ENCODE measurements around the gene OR4K14.
"Not testable (repeated sequence)": the region's sequence is repeated elsewhere in the genome, so short reads cannot be mapped to it uniquely, and the experiment has no call there.

Gene OR4K14, protein sequence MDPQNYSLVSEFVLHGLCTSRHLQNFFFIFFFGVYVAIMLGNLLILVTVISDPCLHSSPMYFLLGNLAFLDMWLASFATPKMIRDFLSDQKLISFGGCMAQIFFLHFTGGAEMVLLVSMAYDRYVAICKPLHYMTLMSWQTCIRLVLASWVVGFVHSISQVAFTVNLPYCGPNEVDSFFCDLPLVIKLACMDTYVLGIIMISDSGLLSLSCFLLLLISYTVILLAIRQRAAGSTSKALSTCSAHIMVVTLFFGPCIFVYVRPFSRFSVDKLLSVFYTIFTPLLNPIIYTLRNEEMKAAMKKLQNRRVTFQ

DNA sequence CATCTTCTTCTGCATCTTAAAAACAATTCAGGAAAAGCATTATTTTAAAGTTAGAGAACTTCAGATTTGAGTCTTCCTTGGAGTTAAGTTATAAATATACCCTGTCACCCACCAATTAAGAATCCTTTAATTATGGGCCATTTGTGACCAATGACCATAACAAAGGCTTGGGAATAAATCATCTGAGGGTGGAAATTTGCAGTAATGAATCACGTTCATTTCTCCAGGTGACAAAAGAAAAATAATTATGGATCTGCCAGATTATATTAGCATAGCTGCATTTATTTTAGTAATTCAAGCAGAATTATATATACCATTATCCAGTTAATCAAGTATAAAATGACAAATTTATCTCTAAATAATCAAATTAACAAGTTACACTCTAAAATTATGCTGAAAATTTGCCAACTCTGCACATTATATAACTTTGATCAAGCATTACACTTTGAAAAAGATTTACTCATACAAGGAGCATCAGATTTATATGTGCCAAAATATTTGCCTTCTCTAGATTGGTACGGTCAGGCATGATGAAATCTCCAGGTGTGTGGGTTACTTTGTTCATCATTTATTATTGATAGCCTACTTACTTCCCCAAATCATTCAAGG lies at the start of gene OR4K14:
Gene OR4K14, minus strand, starts transcription at position 51 of the 609 bp plus-strand sequence. CDS start 4,114 bp downstream, outside the sequence.
- FAIRE-seq: no peak

GRCh38 chr14:20059745-20060144 lies 40.6 kb upstream of the OR4K14 start, which contains the start of gene OR4L1:
Gene OR4L1, plus strand, starts transcription at chr14:20060045. Its CDS starts 0 bp downstream, at chr14:20060045.
- no peak for FAIRE-seq

GRCh38 chr14:20048202-20048601 lies 29.1 kb upstream of the OR4K14 start:
- no peak for FAIRE-seq

- FAIRE-seq: no peak
Observed at GRCh38 chr14:20044243-20044642, 25.1 kb upstream of the OR4K14 start.

- FAIRE-seq: no peak
Observed at GRCh38 chr14:20035938-20036337, 16.8 kb upstream of the OR4K14 start, which contains the start of gene OR4K13. Gene OR4K13, minus strand, starts transcription at chr14:20036038. Its CDS starts 1,280 bp downstream, at chr14:20034758.

DNA sequence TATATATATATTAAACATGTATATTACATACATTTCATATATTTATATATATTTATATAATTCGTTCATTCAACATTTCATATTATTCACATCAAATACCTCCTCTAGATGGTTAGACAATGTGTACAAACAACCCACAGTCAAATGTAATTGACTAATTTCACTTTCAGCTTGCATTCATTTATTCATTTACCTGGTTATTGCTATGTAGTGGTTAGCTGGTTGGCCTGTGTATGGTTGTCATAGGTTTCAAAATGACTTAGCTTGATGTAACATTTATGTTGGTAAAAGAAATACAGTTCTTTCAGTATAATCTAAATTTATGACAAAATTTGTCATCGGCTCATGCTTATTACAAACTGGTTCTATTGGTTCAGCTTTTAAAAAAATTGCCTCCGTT lies 16.3 kb upstream of the OR4K14 start:
- FAIRE-seq: no peak

DNA sequence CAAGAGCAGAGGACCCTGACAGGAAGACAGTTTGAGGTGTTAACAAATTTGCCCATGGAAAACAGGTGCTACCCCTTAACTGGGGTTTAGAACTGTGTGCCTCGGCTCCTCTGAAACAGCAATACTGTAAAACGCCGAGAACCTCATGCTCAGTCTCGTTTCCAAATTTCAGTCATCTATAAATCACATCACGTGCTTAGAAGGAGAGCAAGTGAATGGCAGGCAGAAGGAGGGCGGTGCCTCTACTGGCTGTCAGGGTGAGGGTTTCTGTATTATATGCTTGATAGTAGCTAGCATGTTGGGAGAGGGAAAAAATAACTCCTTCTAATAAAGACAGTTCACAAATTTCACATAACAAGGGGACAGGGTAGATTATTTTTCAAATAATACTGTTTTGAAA lies 12.0 kb upstream of the OR4K14 start:
- no peak for FAIRE-seq

DNA sequence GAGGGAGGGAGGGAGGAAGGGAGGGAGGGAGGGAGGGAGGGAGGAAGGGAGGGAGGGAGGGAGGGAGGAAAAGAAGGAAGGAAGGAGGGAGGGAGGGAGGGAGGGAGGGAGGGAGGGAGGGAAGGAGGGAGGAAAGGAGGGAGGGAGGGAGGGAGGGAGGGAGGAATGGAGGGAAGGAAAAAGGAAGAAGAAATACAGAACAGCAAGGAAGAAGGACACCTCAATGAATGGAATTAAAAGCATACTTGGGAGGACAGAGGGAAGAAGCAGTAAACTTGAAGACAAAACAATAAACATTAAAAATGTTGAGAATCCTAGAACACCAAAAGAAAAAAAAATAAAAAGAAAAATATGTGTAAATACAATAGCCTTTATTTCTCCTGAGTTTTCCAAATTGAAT lies 11.0 kb downstream of the OR4K14 start:
- no peak for FAIRE-seq

DNA sequence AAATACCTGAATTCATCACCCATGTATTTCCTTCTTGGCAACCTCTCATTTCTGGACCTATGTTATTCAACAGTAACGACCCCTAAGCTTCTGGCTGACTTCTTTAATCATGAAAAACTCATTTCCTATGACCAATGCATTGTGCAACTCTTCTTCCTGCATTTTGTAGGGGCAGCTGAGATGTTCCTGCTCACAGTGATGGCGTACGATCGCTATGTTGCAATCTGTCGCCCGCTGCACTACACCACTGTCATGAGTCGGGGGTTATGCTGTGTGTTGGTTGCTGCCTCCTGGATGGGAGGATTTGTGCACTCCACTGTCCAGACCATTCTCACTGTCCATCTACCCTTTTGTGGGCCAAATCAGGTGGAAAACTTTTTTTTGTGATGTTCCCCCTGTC lies 16.8 kb downstream of the OR4K14 start:
- FAIRE-seq: no peak

GRCh38 chr14:20001863-20002262 lies 17.2 kb downstream of the OR4K14 start, which contains the start of gene OR4Q2:
Gene OR4Q2, plus strand, starts transcription at chr14:20002163.
- no peak for FAIRE-seq

DNA sequence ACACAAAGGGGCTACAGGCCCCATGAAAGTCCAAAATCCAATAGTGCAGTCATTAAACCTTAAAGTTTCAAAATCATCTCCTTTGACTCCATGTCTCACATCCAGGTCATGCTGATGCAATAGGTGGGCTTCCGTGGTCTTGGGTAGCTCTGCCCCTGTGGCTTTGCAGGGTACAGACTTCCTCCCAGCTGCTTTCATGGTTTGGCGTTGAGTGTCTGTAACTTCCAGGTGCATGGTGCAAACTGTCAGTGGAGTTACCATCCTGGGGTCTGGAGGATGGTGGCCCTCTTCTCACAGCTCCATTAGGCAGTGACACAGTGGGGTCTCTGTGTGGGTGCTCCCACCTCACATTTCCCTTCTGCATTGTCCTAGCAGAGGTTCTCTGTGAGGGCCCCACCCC lies 25.7 kb downstream of the OR4K14 start:
- no peak for FAIRE-seq

- FAIRE-seq: no peak
Observed at GRCh38 chr14:19975291-19975690, 43.8 kb downstream of the OR4K14 start, which contains the start of gene OR4K15. Gene OR4K15, plus strand, starts transcription at chr14:19975591. Its CDS starts 0 bp downstream, at chr14:19975591.

DNA sequence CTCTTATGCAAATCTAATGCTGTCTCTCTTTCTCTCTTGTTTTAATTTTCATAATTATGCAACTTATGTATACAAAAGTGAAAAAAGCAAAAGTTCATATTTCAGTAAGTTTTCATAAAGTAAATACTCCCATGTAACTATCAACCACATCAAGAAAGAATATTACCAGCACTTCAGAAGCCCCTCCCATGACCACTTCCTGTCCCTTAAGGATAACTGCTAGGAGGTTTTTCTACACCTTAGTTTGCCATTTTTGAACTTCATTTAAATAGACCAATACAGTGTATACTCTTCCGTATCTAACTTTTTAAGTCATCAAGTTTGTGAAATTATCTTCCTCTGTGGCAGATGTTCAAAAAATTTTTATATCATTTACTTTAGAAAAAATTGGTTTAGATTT lies 44.3 kb downstream of the OR4K14 start:
- no peak for FAIRE-seq

DNA sequence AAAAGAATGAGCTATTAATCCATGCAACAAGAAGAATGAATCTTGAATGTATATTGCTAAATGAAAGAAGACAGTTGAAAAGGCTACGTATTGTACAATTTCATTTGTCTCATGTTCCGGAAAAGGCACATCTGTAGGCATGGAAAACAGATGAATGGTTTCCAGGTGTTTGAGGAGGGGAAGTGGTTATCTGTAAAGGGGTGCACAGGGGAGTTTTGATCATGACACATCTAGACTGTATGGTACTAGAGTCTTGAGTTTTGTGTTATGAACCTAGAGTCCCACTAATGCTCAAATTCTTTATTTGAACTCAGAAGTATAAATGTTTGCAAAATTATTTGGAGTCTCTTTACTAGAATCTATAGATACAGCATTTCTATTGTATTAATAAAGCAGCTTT lies 49.4 kb downstream of the OR4K14 start:
- FAIRE-seq: not testable (repeated sequence)

Measured in islet of Langerhans (tissue), 1 donor.